DOHH2 (cell line): Measurements from ENCODE around the gene HSPB7.

Experiments used
- CTCF ChIP-seq: fragments of 200-600 bp; sonication (generic); IDR thresholded peaks from one replicate; pipeline ENCODE4 v1.5.1; 2014; ENCODE audit warnings: antibody characterized with exemption, mild to moderate bottlenecking, low read depth, low read length; ENCODE audit not compliant: poor library complexity, severe bottlenecking
- EZH2phosphoT487 ChIP-seq: fragments of 200-600 bp; sonication (generic); IDR thresholded peaks from 2 replicates; pipeline ENCODE4 v1.6.1; 2017; ENCODE audit warnings: borderline replicate concordance, mild to moderate bottlenecking, antibody characterized with exemption, low read length, moderate library complexity, mixed read lengths

- no peak for TF ChIP-seq EZH2phosphoT487
- no peak for TF ChIP-seq CTCF
Observed at GRCh38 chr1:16012590-16013219, 5.1 kb downstream of the HSPB7 start.
